GM20431 (cell line): ENCODE measurements around the gene KCTD10.
"Not testable (repeated sequence)": the region's sequence is repeated elsewhere in the genome, so short reads cannot be mapped to it uniquely, and the experiment has no call there.

Source experiments
- in situ Hi-C: fragments of 300-500 bp; cut with MseI, MboI; formaldehyde crosslinking; loops from one replicate; pipeline ENCODE4 v1.15.0; 2020; ENCODE audit warnings: low sequenced_read_pairs; ENCODE audit not compliant: unreplicated experiment

The KCTD10 gene

GRCh38 chr12:109475993-109476806, 900 bp downstream of the KCTD10 start:
- in situ Hi-C loops = no loop called here

- in situ Hi-C loops = no loop called here
Measured at GRCh38 chr12:109475121-109475520, 2.0 kb downstream of the KCTD10 start.

GRCh38 chr12:109473526-109474270, 3.4 kb downstream of the KCTD10 start:
- in situ Hi-C loops = not testable (repeated sequence)

- in situ Hi-C loops = no loop called here
Measured at GRCh38 chr12:109473006-109473405, 4.1 kb downstream of the KCTD10 start.

- in situ Hi-C loops = no loop called here
Measured at GRCh38 chr12:109469517-109469916, 7.6 kb downstream of the KCTD10 start.

GRCh38 chr12:109467978-109468676, 9.0 kb downstream of the KCTD10 start:
- in situ Hi-C loops = no loop called here

- in situ Hi-C loops = no loop called here
Measured at GRCh38 chr12:109466821-109467220, 10.3 kb downstream of the KCTD10 start.

GRCh38 chr12:109466305-109466704, 10.8 kb downstream of the KCTD10 start:
- in situ Hi-C loops = no loop called here

- in situ Hi-C loops = no loop called here
Measured at GRCh38 chr12:109464642-109465351, 12.3 kb downstream of the KCTD10 start.

GRCh38 chr12:109463756-109464155, 13.3 kb downstream of the KCTD10 start:
- in situ Hi-C loops = no loop called here

- in situ Hi-C loops = no loop called here
Measured at GRCh38 chr12:109462868-109463692, 14.0 kb downstream of the KCTD10 start.

- in situ Hi-C loops = no loop called here
Measured at GRCh38 chr12:109461846-109462756, 15.0 kb downstream of the KCTD10 start.

- in situ Hi-C loops = no loop called here
Measured at GRCh38 chr12:109461049-109461845, 15.9 kb downstream of the KCTD10 start.

- in situ Hi-C loops = no loop called here
Measured at GRCh38 chr12:109460538-109460937, 16.6 kb downstream of the KCTD10 start.

GRCh38 chr12:109459247-109459646, 17.9 kb downstream of the KCTD10 start:
- in situ Hi-C loops = no loop called here

GRCh38 chr12:109458771-109459208, 18.3 kb downstream of the KCTD10 start:
- in situ Hi-C loops = no loop called here

- in situ Hi-C loops = no loop called here
Measured at GRCh38 chr12:109458086-109458485, 19.0 kb downstream of the KCTD10 start.
